ENCODE results near the gene NCKAP5L. TPM values are rescaled to one million over a fixed set of nuclear protein-coding genes. Genes with fewer than 3 reads are reported as not detected.
A peak's percentile ranks its signal among the peaks of the same experiment; 100 is the strongest.

The NCKAP5L gene
- total RNA-seq, 1 experiment from 2014 or later = 13.3 TPM

GRCh38 chr12:49831717-49832116, 3.5 kb upstream of the NCKAP5L start:
- Histone ChIP-seq H3K36me3 (ENCODE audit: low read depth, low read length) (no peaks in the 10 kb centered on the region), H3K9me2 (replicated peaks; ENCODE audit: low read length) (no peaks in the 10 kb centered on the region), H3K27me3 (ENCODE audit: low read length) (no peaks in the 10 kb centered on the region), H2AFZ (ENCODE audit: low read length) (no peak overlapping the region), H3K9ac (ENCODE audit: low read length) (no peak overlapping the region), H3K9me3 (ENCODE audit: low read length) (no peaks in the 10 kb centered on the region), H3K4me2 (ENCODE audit: low read length) (no peak overlapping the region), H3K4me1 (ENCODE audit: insufficient read depth, low read length) (peaks cover 20% of the 10 kb centered on the region), H3K79me2 (ENCODE audit: low read length) (peaks cover 10% of the 10 kb centered on the region), H3K4me3 (ENCODE audit: low read length) (no peak overlapping the region), H3K27ac (ENCODE audit: low read length) (no peak overlapping the region), H3F3A (ENCODE audit: low read length, unreplicated experiment) (no peaks in the 10 kb centered on the region), H4K20me1 (ENCODE audit: low read length) (no peaks in the 10 kb centered on the region)
- ChIA-PET CTCF (no interaction called here), POLR2A (ENCODE audit: unreplicated experiment) (interaction anchor here (0.7 kb wide), 1 partner anchor 45 kb away, joined by 5 read pairs; no protein-coding TSS in a partner anchor)
- intact Hi-C loops (cut with micrococcal nuclease) = no loop called here
- no peak for ATAC-seq
- DNase-seq = no peak
- no TSS peak for BruUV-seq (replicated peaks)
- no peak for TF ChIP-seq CTCF (conservative IDR thresholded peaks at IDR 0.05; ENCODE audit: low read depth, low read length)
- TF ChIP-seq EZH2phosphoT487 (IDR thresholded peaks at IDR 0.05; ENCODE audit: borderline replicate concordance, low read length) = no peak
- TF ChIP-seq EZH2 (IDR thresholded peaks at IDR 0.05; ENCODE audit: low read length, unreplicated experiment) = no peak

GRCh38 chr12:49827401-49828099, 663 bp downstream of the NCKAP5L start:
- H2AFZ ChIP-seq (ENCODE audit: low read length) = peak overlapping the region; percentile 77
- H3F3A ChIP-seq (ENCODE audit: low read length, unreplicated experiment) = no peaks in the 10 kb centered on the region
- no peaks in the 10 kb centered on the region for H3K9me2 ChIP-seq (replicated peaks; ENCODE audit: low read length)
- ATAC-seq = peak; percentile 39
- no TSS peak for BruUV-seq (replicated peaks)
- no peaks in the 10 kb centered on the region for H3K36me3 ChIP-seq (ENCODE audit: low read depth, low read length)
- ChIA-PET CTCF (interaction anchor here (0.6 to 1.1 kb wide), 2 partner anchors 12 to 116 kb away, joined by 3 to 4 read pairs; no protein-coding TSS in a partner anchor), POLR2A (ENCODE audit: unreplicated experiment) (interaction anchor here (0.6 kb wide), 2 partner anchors 16 to 86 kb away, joined by 3 read pairs; no protein-coding TSS in a partner anchor)
- no peaks in the 10 kb centered on the region for H4K20me1 ChIP-seq (ENCODE audit: low read length)
- peak overlapping the region; percentile 95 for H3K4me2 ChIP-seq (ENCODE audit: low read length)
- no peaks in the 10 kb centered on the region for H3K9me3 ChIP-seq (ENCODE audit: low read length)
- no peak for TF ChIP-seq EZH2 (IDR thresholded peaks at IDR 0.05; ENCODE audit: low read length, unreplicated experiment)
- no peak for TF ChIP-seq CTCF (conservative IDR thresholded peaks at IDR 0.05; ENCODE audit: low read depth, low read length)
- no peak for TF ChIP-seq EZH2phosphoT487 (IDR thresholded peaks at IDR 0.05; ENCODE audit: borderline replicate concordance, low read length)
- peak overlapping the region; percentile 80 for H3K4me3 ChIP-seq (ENCODE audit: low read length)
- H3K4me1 ChIP-seq (ENCODE audit: insufficient read depth, low read length) = peaks cover 20% of the 10 kb centered on the region
- peak overlapping the region; percentile 60 for H3K9ac ChIP-seq (ENCODE audit: low read length)
- H3K79me2 ChIP-seq (ENCODE audit: low read length) = peaks cover 30% of the 10 kb centered on the region
- H3K27me3 ChIP-seq (ENCODE audit: low read length) = no peaks in the 10 kb centered on the region
- peak; percentile 48 for DNase-seq
- intact Hi-C loops (cut with micrococcal nuclease) = loop anchor here (2.0 kb wide), 1 partner anchor 15 kb away; the partner anchor contains the start of gene BCDIN3D
- H3K27ac ChIP-seq (ENCODE audit: low read length) = no peak overlapping the region

GRCh38 chr12:49827051-49827400, 1.2 kb downstream of the NCKAP5L start:
- H3K9me2 ChIP-seq (replicated peaks; ENCODE audit: low read length) = no peaks in the 10 kb centered on the region
- H3K27ac ChIP-seq (ENCODE audit: low read length) = no peak overlapping the region
- peaks cover 20% of the 10 kb centered on the region for H3K4me1 ChIP-seq (ENCODE audit: insufficient read depth, low read length)
- no peaks in the 10 kb centered on the region for H4K20me1 ChIP-seq (ENCODE audit: low read length)
- intact Hi-C loops (cut with micrococcal nuclease) = no loop called here
- H2AFZ ChIP-seq (ENCODE audit: low read length) = peak overlapping the region; percentile 77; the same call in 1 of the 2 replicates
- TF ChIP-seq EZH2 (IDR thresholded peaks at IDR 0.05; ENCODE audit: low read length, unreplicated experiment) = no peak
- no peak for TF ChIP-seq EZH2phosphoT487 (IDR thresholded peaks at IDR 0.05; ENCODE audit: borderline replicate concordance, low read length)
- TF ChIP-seq CTCF (conservative IDR thresholded peaks at IDR 0.05; ENCODE audit: low read depth, low read length) = no peak
- no peak for DNase-seq
- ATAC-seq = no peak
- peak overlapping the region; percentile 60 for H3K9ac ChIP-seq (ENCODE audit: low read length)
- ChIA-PET POLR2A (ENCODE audit: unreplicated experiment) (no interaction called here), CTCF (no interaction called here)
- no peaks in the 10 kb centered on the region for H3K27me3 ChIP-seq (ENCODE audit: low read length)
- no TSS peak for BruUV-seq (replicated peaks)
- H3K4me3 ChIP-seq (ENCODE audit: low read length) = peak overlapping the region; percentile 80
- H3K9me3 ChIP-seq (ENCODE audit: low read length) = no peaks in the 10 kb centered on the region
- no peaks in the 10 kb centered on the region for H3F3A ChIP-seq (ENCODE audit: low read length, unreplicated experiment)
- H3K79me2 ChIP-seq (ENCODE audit: low read length) = peaks cover 30% of the 10 kb centered on the region
- no peaks in the 10 kb centered on the region for H3K36me3 ChIP-seq (ENCODE audit: low read depth, low read length)
- H3K4me2 ChIP-seq (ENCODE audit: low read length) = peak overlapping the region; percentile 95
